A673 (cell line): Measurements from ENCODE around the gene YPEL3. TPM values are rescaled to one million over a fixed set of nuclear protein-coding genes. Genes with fewer than 3 reads are reported as not detected.
A peak's percentile ranks its signal among the peaks of the same experiment; 100 is the strongest.

Source experiments
- BruUV-seq: library from RNA; stranded (reverse); fragments of 400-500 nt; replicated peaks from 2 replicates; lab custom pipeline; 2021; lab: Mats Ljungman, UMichigan
- CTCF ChIA-PET: fragments of 300-600 bp; sonication (Branson Sonifier 250); formaldehyde crosslinking; loops from one replicate; lab custom pipeline; 2022; ENCODE audit warnings: antibody characterized with exemption; lab: Charles Lee
- POLR2A ChIA-PET: fragments of 300-600 bp; sonication (Branson Sonifier 250); formaldehyde crosslinking; loops from one replicate; lab custom pipeline; 2022; ENCODE audit warnings: antibody characterized with exemption; ENCODE audit not compliant: low non-redundant PET; lab: Charles Lee
- DNase-seq: peaks from one replicate; pipeline ENCODE4 v3.0.0-alpha.2; 2015; ENCODE audit warnings: low spot score
- H3K27ac ChIP-seq: fragments of 200-600 bp; sonication (generic); 2 replicates; pipeline ENCODE4 v1.5.1; 2016; ENCODE audit warnings: mixed run types, low read depth, mild to moderate bottlenecking, mixed read lengths, antibody characterized with exemption, low read length; ENCODE audit not compliant: poor library complexity, severe bottlenecking
- H3K27me3 ChIP-seq: fragments of 200-600 bp; sonication (generic); replicated peaks from 2 replicates; pipeline ENCODE4 v1.6.1; 2017; ENCODE audit warnings: mixed run types, low read depth, mild to moderate bottlenecking, mixed read lengths, antibody characterized with exemption, low read length; ENCODE audit not compliant: insufficient read depth, poor library complexity
- H3K36me3 ChIP-seq: fragments of 200-600 bp; sonication (generic); 2 replicates; pipeline ENCODE4 v1.6.1; 2016; ENCODE audit warnings: mixed run types, mild to moderate bottlenecking, mixed read lengths, antibody characterized with exemption, low read length; ENCODE audit not compliant: insufficient read depth, poor library complexity, severe bottlenecking
- H3K4me1 ChIP-seq: fragments of 200-600 bp; sonication (generic); 2 replicates; pipeline ENCODE4 v1.6.1; 2017; ENCODE audit warnings: mixed run types, mild to moderate bottlenecking, mixed read lengths, antibody characterized with exemption, low read length; ENCODE audit not compliant: insufficient read depth, poor library complexity, severe bottlenecking
- H3K4me3 ChIP-seq: fragments of 200-600 bp; sonication (generic); 2 replicates; pipeline ENCODE4 v1.5.1; 2016; ENCODE audit warnings: low read depth, mixed run types, mild to moderate bottlenecking, mixed read lengths, low read length; ENCODE audit not compliant: poor library complexity, severe bottlenecking
- H3K9me3 ChIP-seq: fragments of 200-600 bp; sonication (generic); 2 replicates; pipeline ENCODE4 v1.6.1; 2016; ENCODE audit warnings: mixed run types, low read depth, mild to moderate bottlenecking, mixed read lengths, antibody characterized with exemption, low read length; ENCODE audit not compliant: poor library complexity, severe bottlenecking
- CTCF ChIP-seq: fragments of 300-800, 200-600 bp; sonication (generic); conservative IDR thresholded peaks from 2 replicates; pipeline ENCODE4 v1.5.1; 2017; ENCODE audit warnings: low read depth, mild to moderate bottlenecking, antibody characterized with exemption, low read length, moderate library complexity, mixed read lengths
- EZH2 ChIP-seq: fragments of 200-600 bp; sonication (generic); IDR thresholded peaks from 2 replicates; pipeline ENCODE4 v1.6.1; 2017; ENCODE audit warnings: borderline replicate concordance, low read depth, mild to moderate bottlenecking, mixed read lengths, antibody characterized with exemption, low read length; ENCODE audit not compliant: poor library complexity, severe bottlenecking
- intact Hi-C: fragments of 100-400 bp; cut with micrococcal nuclease; formaldehyde crosslinking; loops from one replicate; pipeline ENCODE4 v1.10.0; 2022; ENCODE audit not compliant: unreplicated experiment
- total RNA-seq: library from RNA; stranded (reverse); gene quantifications from 2 replicates; pipeline ENCODE4 v1.2.3, GENCODE V29; 2021

Gene YPEL3
- total RNA-seq, 1 experiment from 2014 or later: 4.7 TPM

- Histone ChIP-seq H3K9me3 (no peaks in the 10 kb centered on the region), H3K4me3 (no peak overlapping the region), H3K36me3 (peaks cover 65% of the 10 kb centered on the region), H3K27me3 (no peaks in the 10 kb centered on the region), H3K4me1 (peaks cover 31% of the 10 kb centered on the region), H3K27ac (no peak overlapping the region)
- BruUV-seq: no TSS peak
- CTCF ChIA-PET: interaction anchor here (0.7 kb wide), 1 partner anchor 41 kb away, joined by 3 read pairs; no protein-coding TSS in a partner anchor
- TF ChIP-seq CTCF: no peak
- no peak for TF ChIP-seq EZH2
- intact Hi-C loops: no loop called here
- no peak for DNase-seq
- POLR2A ChIA-PET: no interaction called here
Observed at GRCh38 chr16:30070490-30070889, 25.5 kb downstream of the YPEL3 start.

- H3K27ac ChIP-seq: no peak overlapping the region
- CTCF ChIA-PET: interaction anchor here (0.7 kb wide), 1 partner anchor 42 kb away, joined by 3 read pairs; no protein-coding TSS in a partner anchor
- peaks cover 65% of the 10 kb centered on the region for H3K36me3 ChIP-seq
- no peak overlapping the region for H3K4me3 ChIP-seq
- peaks cover 28% of the 10 kb centered on the region for H3K4me1 ChIP-seq
- H3K27me3 ChIP-seq: no peaks in the 10 kb centered on the region
- BruUV-seq: no TSS peak
- no peak for TF ChIP-seq CTCF
- peak; percentile 56 for DNase-seq
- H3K9me3 ChIP-seq: no peaks in the 10 kb centered on the region
- intact Hi-C loops: loop anchor here (10.0 kb wide), 1 partner anchor 625 kb away; the partner anchor contains the start of gene SRCAP
- POLR2A ChIA-PET: interaction anchor here (0.8 kb wide), 1 partner anchor 12 kb away, joined by 4 read pairs; no protein-coding TSS in a partner anchor
Observed at GRCh38 chr16:30069611-30070462, 26.2 kb downstream of the YPEL3 start.

- peaks cover 32% of the 10 kb centered on the region for H3K4me1 ChIP-seq
- H3K9me3 ChIP-seq: no peaks in the 10 kb centered on the region
- H3K36me3 ChIP-seq: peaks cover 65% of the 10 kb centered on the region
- intact Hi-C loops: loop anchor here (10.0 kb wide), 1 partner anchor 626 kb away; the partner anchor contains the start of gene SRCAP
- BruUV-seq: no TSS peak
- H3K4me3 ChIP-seq: no peak overlapping the region
- CTCF ChIA-PET: no interaction called here
- peak; percentile 54 for DNase-seq
- TF ChIP-seq CTCF: peak; percentile 56
- TF ChIP-seq EZH2: no peak
- no peaks in the 10 kb centered on the region for H3K27me3 ChIP-seq
- H3K27ac ChIP-seq: peak overlapping the region; percentile 6
- POLR2A ChIA-PET: interaction anchor here (0.8 kb wide), 1 partner anchor 11 kb away, joined by 4 read pairs; no protein-coding TSS in a partner anchor
Observed at GRCh38 chr16:30068750-30069610, 27.0 kb downstream of the YPEL3 start.
